C1 segment of cervical spinal cord (tissue), 14 donors: ENCODE results near the gene RBM22.
"Not testable (repeated sequence)": the region's sequence is repeated elsewhere in the genome, so short reads cannot be mapped to it uniquely, and the experiment has no call there.

Experiments
- DNase-seq, 14 donors: peaks; one replicate each; lab custom pipeline; 2025; lab: John Stamatoyannopoulos, UW

RBM22 gene

GRCh38 chr5:150700594-150701377 lies at the start of gene RBM22:
Gene RBM22, minus strand, starts transcription at chr5:150701062. Its CDS starts 77 bp downstream, at chr5:150700985.
- peak; percentile 51 to 96 (median 88) for DNase-seq

- DNase-seq = no peak
Observed at GRCh38 chr5:150750469-150750868, 49.6 kb upstream of the RBM22 start.

- not testable (repeated sequence) for DNase-seq
Observed at GRCh38 chr5:150743142-150743488, 42.3 kb upstream of the RBM22 start.

GRCh38 chr5:150742455-150743141 lies 41.7 kb upstream of the RBM22 start:
- not testable (repeated sequence) for DNase-seq

- no peak for DNase-seq
Observed at GRCh38 chr5:150740992-150741391, 40.1 kb upstream of the RBM22 start.

GRCh38 chr5:150738862-150739261 lies 38.0 kb upstream of the RBM22 start:
- no peak for DNase-seq

GRCh38 chr5:150734579-150735384 lies 33.9 kb upstream of the RBM22 start:
- peak in 5 of 14 donors; percentile 8 to 27 (median 23) for DNase-seq

- DNase-seq = peak in 1 of 14 donors; percentile 5
Observed at GRCh38 chr5:150731669-150732242, 30.9 kb upstream of the RBM22 start.

- DNase-seq = no peak
Observed at GRCh38 chr5:150729859-150730258, 29.0 kb upstream of the RBM22 start.

- DNase-seq = no peak
Observed at GRCh38 chr5:150723845-150724244, 23.0 kb upstream of the RBM22 start.

- no peak for DNase-seq
Observed at GRCh38 chr5:150710165-150710564, 9.3 kb upstream of the RBM22 start.

- no peak for DNase-seq
Observed at GRCh38 chr5:150706776-150707390, 6.0 kb upstream of the RBM22 start.

- DNase-seq = no peak
Observed at GRCh38 chr5:150703762-150704161, 2.9 kb upstream of the RBM22 start.

- peak in 1 of 14 donors; percentile 31 for DNase-seq
Observed at GRCh38 chr5:150700246-150700593, 642 bp downstream of the RBM22 start.

- DNase-seq = no peak
Observed at GRCh38 chr5:150694612-150695011, 6.2 kb downstream of the RBM22 start.

GRCh38 chr5:150692276-150692675 lies 8.6 kb downstream of the RBM22 start:
- DNase-seq = no peak

- no peak for DNase-seq
Observed at GRCh38 chr5:150690760-150691159, 10.1 kb downstream of the RBM22 start.

GRCh38 chr5:150689120-150689519 lies 11.7 kb downstream of the RBM22 start:
- DNase-seq = no peak

GRCh38 chr5:150676578-150676977 lies 24.3 kb downstream of the RBM22 start:
- DNase-seq = no peak

GRCh38 chr5:150675069-150675468 lies 25.8 kb downstream of the RBM22 start:
- DNase-seq = no peak

- peak in 3 of 14 donors; percentile 26 to 32 (median 28) for DNase-seq
Observed at GRCh38 chr5:150674341-150674821, 26.5 kb downstream of the RBM22 start.
